Vagina (tissue), 2 donors: ENCODE results near the gene PDIK1L. TPM values are rescaled to one million over a fixed set of nuclear protein-coding genes. Genes with fewer than 3 reads are reported as not detected.

Experiments
- DNase-seq, 2 donors: peaks; one replicate each; pipeline ENCODE4 v3.0.0-alpha.2; 2017; ENCODE audit errors: extremely low spot score in 2 of 2
- H3K27ac ChIP-seq: fragments of 200-600 bp; sonication (generic); one replicate; pipeline ENCODE4 v1.5.1; 2019
- H3K27me3 ChIP-seq: fragments of 200-600 bp; sonication (generic); one replicate; pipeline ENCODE4 v1.5.1; 2019
- H3K36me3 ChIP-seq, 2 donors: fragments of 200-600 bp; sonication (generic); one replicate each; pipeline ENCODE4 v1.5.1; 2017 to 2019
- H3K4me1 ChIP-seq: fragments of 200-600 bp; sonication (generic); one replicate; pipeline ENCODE4 v1.5.1; 2019
- H3K4me3 ChIP-seq, 2 donors: fragments of 200-600 bp; sonication (generic); 1 replicate in 1 of 2; 2 replicates in 1 of 2; pipeline ENCODE4 v1.5.1; 2016 to 2019
- H3K9me3 ChIP-seq: fragments of 200-600 bp; sonication (generic); one replicate; pipeline ENCODE4 v1.5.1; 2019
- POLR2A ChIP-seq, 2 donors: fragments of 450-650 bp; IDR thresholded peaks; one replicate each; pipeline ENCODE4 v1.6.1; 2017; ENCODE audit warnings: antibody characterized with exemption in 2 of 2, mild to moderate bottlenecking in 2 of 2, moderate library complexity in 2 of 2
- POLR2AphosphoS5 ChIP-seq, 2 donors: sonication (generic); formaldehyde crosslinking; IDR thresholded peaks; one replicate each; pipeline ENCODE4 v1.9.0; 2017; ENCODE audit warnings: antibody characterized with exemption in 2 of 2, mild to moderate bottlenecking in 2 of 2, low read depth in 1 of 2; ENCODE audit not compliant: insufficient read depth in 1 of 2
- intact Hi-C: fragments of 100-400 bp; cut with DNase I; formaldehyde crosslinking; loops from one replicate; pipeline ENCODE4 v1.15.1; 2023
- total RNA-seq: library from RNA; depleted of rRNA; stranded (reverse); fragments of >200 nt; gene quantifications from one replicate; pipeline ENCODE4 v1.2.3, GENCODE V29; 2016
- TF ChIP-seq, protein P1 (sequence below), 3 experiments: fragments of 450-650 bp in 2 of 3; fragments of 200-600 bp in 1 of 3; sonication (generic) in 1 of 3; IDR thresholded peaks; one replicate each; pipeline ENCODE4 v1.5.1; 2017 to 2019; ENCODE audit warnings: antibody characterized with exemption in 3 of 3, mild to moderate bottlenecking in 2 of 3, moderate library complexity in 2 of 3

PDIK1L gene
- total RNA-seq, 1 donor from 2014 or later: 5.6 TPM

DNA sequence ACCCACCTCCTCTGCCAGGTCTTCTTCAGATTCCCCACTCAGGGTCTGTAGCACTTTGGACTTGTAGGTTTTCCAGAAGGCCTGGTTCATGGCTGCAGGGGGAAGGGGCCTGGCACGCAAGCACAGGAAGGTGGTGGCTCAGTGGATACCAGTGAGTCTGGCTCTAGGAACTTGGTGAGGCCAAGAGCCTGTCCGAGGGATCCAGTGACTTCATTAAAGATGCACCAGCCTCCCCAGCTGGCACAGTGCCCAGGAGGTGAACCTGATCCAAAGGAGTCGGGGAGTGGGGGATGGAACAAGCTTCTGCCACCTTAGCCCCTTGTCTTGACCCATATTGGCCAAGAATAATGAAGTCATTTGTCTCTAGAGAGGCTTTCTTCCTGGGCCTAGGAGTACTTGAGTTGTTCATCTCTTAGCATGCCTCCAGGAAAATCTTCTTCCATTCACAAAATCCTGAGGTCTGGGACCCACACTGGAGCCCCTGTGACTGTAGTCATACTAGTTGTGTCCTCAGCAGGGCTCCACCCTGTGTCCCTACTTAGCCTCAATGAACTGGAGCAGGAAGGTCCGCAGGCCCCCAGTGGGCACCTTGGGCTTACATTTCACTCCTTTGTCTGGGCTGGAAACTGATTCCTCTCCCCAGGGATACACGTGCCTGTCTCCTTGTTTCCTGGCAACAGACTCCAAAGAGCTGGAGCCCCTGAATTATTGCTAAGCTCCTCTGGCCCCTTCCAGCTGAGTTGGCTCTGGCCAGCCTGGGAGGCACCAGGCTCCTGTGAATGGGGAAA is 57.0 kb downstream of the PDIK1L start, which contains the start of gene C1orf232:
TSS of gene C1orf232 (minus strand) at position 554 of the 788 bp plus-strand sequence. CDS start at position 90, 464 bp downstream.
- intact Hi-C loops: loop anchor here (10.0 kb wide), 1 partner anchor 134 kb away; no protein-coding TSS in a partner anchor
- peak within 1 kb of the TSS; percentile 60 for H3K27ac ChIP-seq
- no peaks in the 10 kb centered on the region for H3K9me3 ChIP-seq
- no peaks in the 10 kb centered on the region for H3K36me3 ChIP-seq
- H3K4me1 ChIP-seq: peaks cover 21% of the 10 kb centered on the region
- H3K4me3 ChIP-seq: peak within 1 kb of the TSS; percentile 70 to 96
- H3K27me3 ChIP-seq: no peaks in the 10 kb centered on the region
- DNase-seq: no peak
- no peak for TF ChIP-seq POLR2AphosphoS5 (IDR thresholded peaks at IDR 0.05; ENCODE audit: insufficient read depth in 1 of 2, low read depth in 1 of 2)
- TF ChIP-seq, protein P1, sequence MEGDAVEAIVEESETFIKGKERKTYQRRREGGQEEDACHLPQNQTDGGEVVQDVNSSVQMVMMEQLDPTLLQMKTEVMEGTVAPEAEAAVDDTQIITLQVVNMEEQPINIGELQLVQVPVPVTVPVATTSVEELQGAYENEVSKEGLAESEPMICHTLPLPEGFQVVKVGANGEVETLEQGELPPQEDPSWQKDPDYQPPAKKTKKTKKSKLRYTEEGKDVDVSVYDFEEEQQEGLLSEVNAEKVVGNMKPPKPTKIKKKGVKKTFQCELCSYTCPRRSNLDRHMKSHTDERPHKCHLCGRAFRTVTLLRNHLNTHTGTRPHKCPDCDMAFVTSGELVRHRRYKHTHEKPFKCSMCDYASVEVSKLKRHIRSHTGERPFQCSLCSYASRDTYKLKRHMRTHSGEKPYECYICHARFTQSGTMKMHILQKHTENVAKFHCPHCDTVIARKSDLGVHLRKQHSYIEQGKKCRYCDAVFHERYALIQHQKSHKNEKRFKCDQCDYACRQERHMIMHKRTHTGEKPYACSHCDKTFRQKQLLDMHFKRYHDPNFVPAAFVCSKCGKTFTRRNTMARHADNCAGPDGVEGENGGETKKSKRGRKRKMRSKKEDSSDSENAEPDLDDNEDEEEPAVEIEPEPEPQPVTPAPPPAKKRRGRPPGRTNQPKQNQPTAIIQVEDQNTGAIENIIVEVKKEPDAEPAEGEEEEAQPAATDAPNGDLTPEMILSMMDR (IDR thresholded peaks at IDR 0.05): no peak

DNA sequence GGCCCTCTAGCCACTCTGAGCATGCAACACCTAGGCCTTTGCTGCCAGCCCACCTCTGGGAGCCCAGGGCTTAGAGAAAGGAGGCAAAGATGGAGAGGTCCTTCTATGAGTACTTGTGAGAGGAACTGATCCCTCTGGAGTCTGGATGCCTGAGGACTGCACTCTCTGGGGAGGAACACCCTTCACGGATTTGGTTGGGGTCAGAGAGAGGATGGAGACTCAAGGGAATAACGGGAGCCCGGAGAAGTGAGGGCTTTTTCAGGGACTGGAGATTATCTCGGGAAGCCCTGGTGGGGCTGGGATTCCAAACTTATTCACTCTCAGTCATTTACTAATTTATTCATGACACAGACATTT is 57.6 kb downstream of the PDIK1L start:
- TF ChIP-seq POLR2A (IDR thresholded peaks at IDR 0.05) (no peak), POLR2AphosphoS5 (IDR thresholded peaks at IDR 0.05; ENCODE audit: insufficient read depth in 1 of 2, low read depth in 1 of 2) (no peak)
- TF ChIP-seq, protein P1 (IDR thresholded peaks at IDR 0.05): no peak
- no peak for DNase-seq
- Histone ChIP-seq H3K9me3 (no peaks in the 10 kb centered on the region), H3K36me3 (no peaks in the 10 kb centered on the region), H3K4me3 (peak overlapping the region; percentile 70 to 96), H3K27ac (peak overlapping the region; percentile 60), H3K27me3 (no peaks in the 10 kb centered on the region), H3K4me1 (peaks cover 17% of the 10 kb centered on the region)
- intact Hi-C loops: loop anchor here (10.0 kb wide), 1 partner anchor 134 kb away; no protein-coding TSS in a partner anchor

DNA sequence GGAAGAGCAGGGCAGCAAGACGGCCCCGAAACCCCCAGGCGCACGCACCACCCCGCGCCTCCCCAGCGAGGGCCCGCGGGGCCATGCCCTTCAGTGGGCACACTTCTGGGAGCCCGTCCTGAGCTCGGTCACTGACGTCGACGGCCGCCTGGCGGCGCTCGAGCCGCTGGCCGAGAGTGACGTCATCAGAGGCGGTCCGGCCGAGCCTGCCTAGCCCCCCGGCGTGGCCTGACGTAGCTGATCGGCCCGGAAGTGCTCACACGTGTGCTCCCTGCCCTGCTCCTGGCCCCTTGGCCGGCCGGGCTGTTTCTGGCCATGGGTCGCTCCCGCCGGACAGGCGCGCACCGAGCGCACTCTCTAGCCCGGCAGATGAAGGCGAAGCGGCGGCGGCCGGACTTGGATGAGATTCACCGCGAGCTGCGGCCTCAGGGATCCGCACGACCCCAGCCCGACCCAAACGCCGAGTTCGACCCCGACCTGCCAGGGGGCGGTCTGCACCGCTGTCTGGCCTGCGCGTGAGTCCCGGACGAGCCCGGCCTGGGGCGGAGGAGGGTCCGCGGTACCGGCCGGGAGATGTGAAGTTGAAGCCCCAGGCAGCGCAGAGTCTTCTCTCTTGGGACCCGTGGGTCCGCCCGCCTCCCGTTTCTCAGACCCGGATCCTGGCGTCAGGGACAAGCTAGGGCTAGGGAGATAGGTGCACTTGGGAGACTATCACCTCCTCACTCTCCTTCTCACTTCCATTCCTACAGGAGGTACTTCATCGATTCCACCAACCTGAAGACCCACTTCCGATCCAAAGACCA is 58.2 kb downstream of the PDIK1L start, which contains the start of gene ZNF593:
TSS of gene ZNF593 (plus strand) at position 240 of the 803 bp plus-strand sequence. CDS start at position 316, 76 bp downstream.
- H3K4me1 ChIP-seq: peaks cover 17% of the 10 kb centered on the region
- intact Hi-C loops: loop anchor here (10.0 kb wide), 1 partner anchor 135 kb away; no protein-coding TSS in a partner anchor

DNA sequence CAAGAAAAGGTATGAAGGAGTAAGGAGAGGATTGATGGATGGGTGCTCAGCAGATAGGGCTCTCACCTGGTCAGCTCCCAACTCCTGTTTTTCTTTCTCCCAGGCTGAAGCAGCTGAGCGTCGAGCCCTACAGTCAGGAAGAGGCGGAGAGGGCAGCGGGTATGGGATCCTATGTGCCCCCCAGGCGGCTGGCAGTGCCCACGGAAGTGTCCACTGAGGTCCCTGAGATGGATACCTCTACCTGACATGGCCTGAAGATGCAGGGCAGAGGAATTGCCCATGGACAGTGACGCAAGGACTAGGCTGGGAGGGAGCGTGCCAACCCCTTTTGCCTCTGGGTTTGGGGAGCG is 58.8 kb downstream of the PDIK1L start:
- Histone ChIP-seq H3K4me1 (peaks cover 17% of the 10 kb centered on the region), H3K9me3 (no peaks in the 10 kb centered on the region), H3K4me3 (peak overlapping the region; percentile 70 to 96), H3K27me3 (no peaks in the 10 kb centered on the region), H3K36me3 (no peaks in the 10 kb centered on the region), H3K27ac (peak overlapping the region; percentile 60)
- DNase-seq: no peak
- TF ChIP-seq POLR2AphosphoS5 (IDR thresholded peaks at IDR 0.05; ENCODE audit: insufficient read depth in 1 of 2, low read depth in 1 of 2): no peak
- TF ChIP-seq, protein P1 (IDR thresholded peaks at IDR 0.05): no peak
- no peak for TF ChIP-seq POLR2A (IDR thresholded peaks at IDR 0.05)
- intact Hi-C loops: no loop called here

More for the DNA sequence above, 58.2 kb downstream of the PDIK1L start, which contains the start of gene ZNF593:
- Histone ChIP-seq H3K36me3 (no peaks in the 10 kb centered on the region), H3K4me3 (peak within 1 kb of the TSS; percentile 70 to 96), H3K27me3 (no peaks in the 10 kb centered on the region), H3K27ac (peak within 1 kb of the TSS; percentile 60), H3K9me3 (no peaks in the 10 kb centered on the region)
- TF ChIP-seq POLR2A (IDR thresholded peaks at IDR 0.05) (no peak), POLR2AphosphoS5 (IDR thresholded peaks at IDR 0.05; ENCODE audit: insufficient read depth in 1 of 2, low read depth in 1 of 2) (peak; percentile 75 to 85)
- TF ChIP-seq, protein P1 (IDR thresholded peaks at IDR 0.05): peak; percentile 73 to 90 (median 87)
- DNase-seq: no peak
